Adrenal gland (tissue), 5 donors: Measurements from ENCODE around the gene SPATC1L.

Experiments
- POLR2A ChIP-seq, 2 donors: fragments of 450-650 bp; IDR thresholded peaks; one replicate each; pipeline ENCODE4 v1.6.1; 2017; ENCODE audit warnings: antibody characterized with exemption in 2 of 2, mild to moderate bottlenecking in 2 of 2, moderate library complexity in 1 of 2
- TF ChIP-seq, protein P1 (sequence below), 6 experiments: fragments of 450-650 bp in 4 of 6; fragments of 200-600 bp in 2 of 6; sonication (generic) in 1 of 6; IDR thresholded peaks; 1 replicate in 5 of 6; 2 replicates in 1 of 6; pipeline versions ENCODE4 v1.5.1 to v1.8.0; 2016 to 2021; ENCODE audit warnings: antibody characterized with exemption in 6 of 6, mild to moderate bottlenecking in 2 of 6, moderate library complexity in 1 of 6
- donor health status: DM: no; HTN: no; CAD: no.

DNA sequence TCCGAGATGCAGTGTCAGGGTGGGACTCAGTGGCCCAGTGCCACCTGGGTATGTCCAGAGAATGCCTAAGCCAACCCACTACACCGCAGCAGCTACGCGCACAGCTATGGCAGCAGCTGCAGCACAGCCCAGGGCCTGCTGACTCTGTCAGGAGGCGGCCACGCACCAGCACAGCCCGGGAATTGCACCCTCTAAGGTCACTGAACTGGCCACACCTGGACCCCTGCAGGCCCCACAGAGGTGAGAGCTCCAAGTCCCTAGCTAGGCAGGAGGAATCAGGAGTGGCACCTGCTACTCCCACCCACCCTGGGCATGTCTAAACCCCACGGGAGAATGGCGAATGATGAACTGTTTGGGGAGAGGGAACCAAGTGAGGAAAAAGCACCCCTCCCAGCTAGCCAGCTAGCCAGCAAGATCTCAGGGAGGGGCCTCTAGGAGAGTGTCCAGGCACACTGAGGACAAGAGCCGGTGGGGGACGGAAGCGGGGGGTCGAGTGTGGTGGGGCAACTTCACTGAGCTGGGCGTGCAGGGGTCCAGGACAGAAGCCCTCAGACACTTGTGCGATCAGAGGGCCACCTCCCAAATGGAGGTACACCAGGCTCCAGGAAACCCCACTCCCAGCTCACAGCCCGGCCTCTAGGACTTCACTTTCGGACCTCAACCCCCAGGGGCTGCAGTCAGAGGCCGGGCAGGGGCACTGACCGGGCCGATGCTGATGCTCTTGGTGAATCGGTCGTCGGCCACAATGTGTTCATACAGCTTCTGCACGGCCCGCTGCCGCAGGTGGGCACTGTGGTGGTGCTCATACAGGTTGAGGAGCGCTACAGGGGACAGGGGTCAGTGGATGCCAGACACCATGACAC is 30.4 kb upstream of the SPATC1L start:
- TF ChIP-seq, protein P1, sequence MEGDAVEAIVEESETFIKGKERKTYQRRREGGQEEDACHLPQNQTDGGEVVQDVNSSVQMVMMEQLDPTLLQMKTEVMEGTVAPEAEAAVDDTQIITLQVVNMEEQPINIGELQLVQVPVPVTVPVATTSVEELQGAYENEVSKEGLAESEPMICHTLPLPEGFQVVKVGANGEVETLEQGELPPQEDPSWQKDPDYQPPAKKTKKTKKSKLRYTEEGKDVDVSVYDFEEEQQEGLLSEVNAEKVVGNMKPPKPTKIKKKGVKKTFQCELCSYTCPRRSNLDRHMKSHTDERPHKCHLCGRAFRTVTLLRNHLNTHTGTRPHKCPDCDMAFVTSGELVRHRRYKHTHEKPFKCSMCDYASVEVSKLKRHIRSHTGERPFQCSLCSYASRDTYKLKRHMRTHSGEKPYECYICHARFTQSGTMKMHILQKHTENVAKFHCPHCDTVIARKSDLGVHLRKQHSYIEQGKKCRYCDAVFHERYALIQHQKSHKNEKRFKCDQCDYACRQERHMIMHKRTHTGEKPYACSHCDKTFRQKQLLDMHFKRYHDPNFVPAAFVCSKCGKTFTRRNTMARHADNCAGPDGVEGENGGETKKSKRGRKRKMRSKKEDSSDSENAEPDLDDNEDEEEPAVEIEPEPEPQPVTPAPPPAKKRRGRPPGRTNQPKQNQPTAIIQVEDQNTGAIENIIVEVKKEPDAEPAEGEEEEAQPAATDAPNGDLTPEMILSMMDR (IDR thresholded peaks at IDR 0.05) = no peak
- TF ChIP-seq POLR2A (IDR thresholded peaks at IDR 0.05) = no peak
